ENCODE measurements around the gene GALNT17. TPM values are rescaled to one million over a fixed set of nuclear protein-coding genes. Genes with fewer than 3 reads are reported as not detected.

GALNT17 gene
- total and polyA plus RNA-seq, 2 experiments from 2014 or later: 11.1 to 65.6 TPM

- H3K9me2 ChIP-seq (ENCODE audit: insufficient read depth): no peaks in the 10 kb centered on the region
- no peak for TF ChIP-seq REST (IDR thresholded peaks at IDR 0.05; ENCODE audit: unreplicated experiment)
- TF ChIP-seq POLR2AphosphoS5 (IDR thresholded peaks at IDR 0.05; ENCODE audit: low read depth): no peak
- no peak for TF ChIP-seq CTCF (conservative IDR thresholded peaks at IDR 0.05; ENCODE audit: low read depth in 2 of 2)
- no peak for TF ChIP-seq STAT1 (IDR thresholded peaks at IDR 0.05; ENCODE audit: unreplicated experiment)
- no peak for TF ChIP-seq ETS1 (IDR thresholded peaks at IDR 0.05)
- no peak for TF ChIP-seq EZH2 (IDR thresholded peaks at IDR 0.05; ENCODE audit: low read depth, unreplicated experiment)
- no peak for TF ChIP-seq JUNB (IDR thresholded peaks at IDR 0.05; ENCODE audit: unreplicated experiment)
- no peak for TF ChIP-seq EZH2phosphoT487 (IDR thresholded peaks at IDR 0.05; ENCODE audit: unreplicated experiment)
- no peak overlapping the region for H3K4me3 Mint-ChIP-seq
- H3K4me3 ChIP-seq: no peak overlapping the region
- peaks cover 4% of the 10 kb centered on the region for H3K4me1 Mint-ChIP-seq
- DNase-seq (ENCODE audit: low spot score) (no peak), ATAC-seq (no peak)
- H3K27me3 ChIP-seq (ENCODE audit: insufficient read depth): no peaks in the 10 kb centered on the region
- H3F3A ChIP-seq (replicated peaks; ENCODE audit: low read depth): no peaks in the 10 kb centered on the region
- peaks cover 7% of the 10 kb centered on the region; the same call in 1 of the 2 replicates for H3K36me3 ChIP-seq (ENCODE audit: insufficient read depth)
- H3K27ac ChIP-seq (ENCODE audit: low read depth): no peak overlapping the region
- H3K36me3 Mint-ChIP-seq (ENCODE audit: low read depth): peaks cover 55% of the 10 kb centered on the region
- H3K27me3 Mint-ChIP-seq (ENCODE audit: insufficient read depth, low read depth, poor library complexity): peaks cover 3% of the 10 kb centered on the region
- H2AFZ ChIP-seq: no peak overlapping the region
- no peak overlapping the region for H3K4me2 ChIP-seq
- H3K4me1 ChIP-seq (ENCODE audit: insufficient read depth): peaks cover under 1% of the 10 kb centered on the region
- H3K27ac Mint-ChIP-seq: no peak overlapping the region
- H4K20me1 ChIP-seq (replicated peaks; ENCODE audit: insufficient read depth): peaks cover 4% of the 10 kb centered on the region
- H3K79me2 ChIP-seq (replicated peaks; ENCODE audit: insufficient read depth): peaks cover 98% of the 10 kb centered on the region
- H3K9me3 Mint-ChIP-seq: peaks cover 30% of the 10 kb centered on the region
Measured at GRCh38 chr7:71191771-71192170, 59.8 kb downstream of the GALNT17 start.

Measured in GM23338 (cell line).